Lower leg skin (tissue), 4 donors: Measurements from ENCODE around the gene LZTS2. TPM values are rescaled to one million over a fixed set of nuclear protein-coding genes. Genes with fewer than 3 reads are reported as not detected.

Experiments
- DNase-seq, 2 donors: peaks; one replicate each; pipeline ENCODE4 v3.0.0-alpha.2; 2019; ENCODE audit warnings: low spot score in 2 of 2
- H3K4me3 ChIP-seq: fragments of 200-600 bp; sonication (generic); 2 replicates; pipeline ENCODE4 v1.5.1; 2017; ENCODE audit warnings: mild to moderate bottlenecking, low read depth; ENCODE audit not compliant: poor library complexity, severe bottlenecking
- POLR2A ChIP-seq, 2 donors: fragments of 450-650 bp; IDR thresholded peaks; one replicate each; pipeline ENCODE4 v1.6.1; 2016 to 2017; ENCODE audit warnings: antibody characterized with exemption in 2 of 2, mild to moderate bottlenecking in 1 of 2, moderate library complexity in 1 of 2
- WGBS, 2 donors: methylation state at CpG; one replicate each; pipeline ENCODE4 v1.1.5; 2018; 5-methylcytosine and 5-hydroxymethylcytosine counted together
- intact Hi-C: fragments of 100-400 bp; cut with DNase I; formaldehyde crosslinking; loops from one replicate; pipeline ENCODE4 v1.15.0; 2023; ENCODE audit warnings: low total_unique reads
- total RNA-seq, 4 donors: library from RNA; depleted of rRNA; stranded (reverse); fragments of >200 nt; gene quantifications; one replicate each; pipeline ENCODE4 v1.1.0, GENCODE V29; 2016
- TF ChIP-seq, protein P1 (sequence below), 3 donors: fragments of 450-650 bp; IDR thresholded peaks; one replicate each; pipeline ENCODE4 v1.5.1; 2016; ENCODE audit warnings: antibody characterized with exemption in 3 of 3, mild to moderate bottlenecking in 3 of 3, moderate library complexity in 2 of 3

LZTS2 gene
- total RNA-seq, 4 donors from 2014 or later: 58.9 to 81.4 (median 71.2) TPM

DNA sequence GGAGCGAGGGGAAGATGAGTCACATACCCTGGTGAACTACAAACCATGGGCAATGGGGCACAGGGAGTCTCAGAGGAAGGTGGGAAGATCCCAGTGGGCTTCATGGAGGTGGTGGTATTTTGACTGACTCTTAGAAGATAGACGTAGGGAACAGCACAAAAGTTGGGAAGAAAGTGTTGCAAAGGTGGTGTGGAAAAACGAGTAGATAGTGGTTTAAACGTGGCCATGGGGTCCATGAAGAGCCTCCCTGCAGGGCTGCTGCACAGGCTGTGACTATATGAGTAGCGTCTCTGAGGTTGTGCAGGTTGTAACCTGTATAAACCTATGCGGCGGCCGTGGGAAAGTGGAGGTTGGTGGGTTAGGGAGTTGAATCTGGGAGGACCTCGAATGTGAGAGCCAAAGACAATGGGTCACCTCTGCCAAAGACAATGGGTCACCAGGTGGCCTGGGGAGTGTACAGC lies 13.8 kb downstream of the LZTS2 start:
- no peak overlapping the region for H3K4me3 ChIP-seq
- intact Hi-C loops: no loop called here
- TF ChIP-seq, protein P1, sequence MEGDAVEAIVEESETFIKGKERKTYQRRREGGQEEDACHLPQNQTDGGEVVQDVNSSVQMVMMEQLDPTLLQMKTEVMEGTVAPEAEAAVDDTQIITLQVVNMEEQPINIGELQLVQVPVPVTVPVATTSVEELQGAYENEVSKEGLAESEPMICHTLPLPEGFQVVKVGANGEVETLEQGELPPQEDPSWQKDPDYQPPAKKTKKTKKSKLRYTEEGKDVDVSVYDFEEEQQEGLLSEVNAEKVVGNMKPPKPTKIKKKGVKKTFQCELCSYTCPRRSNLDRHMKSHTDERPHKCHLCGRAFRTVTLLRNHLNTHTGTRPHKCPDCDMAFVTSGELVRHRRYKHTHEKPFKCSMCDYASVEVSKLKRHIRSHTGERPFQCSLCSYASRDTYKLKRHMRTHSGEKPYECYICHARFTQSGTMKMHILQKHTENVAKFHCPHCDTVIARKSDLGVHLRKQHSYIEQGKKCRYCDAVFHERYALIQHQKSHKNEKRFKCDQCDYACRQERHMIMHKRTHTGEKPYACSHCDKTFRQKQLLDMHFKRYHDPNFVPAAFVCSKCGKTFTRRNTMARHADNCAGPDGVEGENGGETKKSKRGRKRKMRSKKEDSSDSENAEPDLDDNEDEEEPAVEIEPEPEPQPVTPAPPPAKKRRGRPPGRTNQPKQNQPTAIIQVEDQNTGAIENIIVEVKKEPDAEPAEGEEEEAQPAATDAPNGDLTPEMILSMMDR (IDR thresholded peaks at IDR 0.05): no peak
- TF ChIP-seq POLR2A (IDR thresholded peaks at IDR 0.05): no peak
- DNase-seq: no peak
- WGBS, 2 donors: 24 to 41% methylated on average over 9 of the region's 9 CpGs

DNA sequence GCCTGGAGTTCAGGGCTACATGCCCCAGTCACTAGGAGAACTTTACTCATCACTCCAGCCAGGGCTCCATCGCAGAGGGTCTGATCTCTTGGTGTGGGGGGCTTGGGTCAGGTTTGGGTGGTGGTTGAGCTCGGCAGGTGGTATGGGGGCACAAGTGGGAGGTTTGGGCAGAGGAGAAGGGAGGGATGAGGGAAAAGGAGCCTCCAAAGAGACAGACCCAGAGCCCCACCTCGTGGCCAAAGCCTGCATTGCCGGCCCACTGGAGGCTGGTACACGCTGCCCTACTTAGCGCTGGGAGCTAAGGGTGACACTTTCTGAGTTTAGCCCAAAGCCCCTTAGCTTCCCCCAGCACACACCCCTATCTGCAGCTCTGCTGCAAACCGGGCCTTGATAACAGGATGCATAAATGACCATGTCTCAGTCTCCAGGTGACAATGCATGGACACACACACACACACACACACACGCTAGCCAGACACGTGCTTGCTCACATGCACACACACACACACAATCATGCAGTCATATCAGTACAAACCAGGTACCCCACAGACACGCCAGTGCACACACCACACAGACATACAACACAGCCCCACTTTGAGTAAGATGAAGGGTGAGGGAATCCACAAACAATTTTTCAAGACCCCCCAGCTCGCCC lies 14.7 kb downstream of the LZTS2 start:
- 20 to 25% methylated on average over 11 of the region's 11 CpGs for WGBS, 2 donors
- DNase-seq: peak; percentile 82 to 97
- TF ChIP-seq, protein P1 (IDR thresholded peaks at IDR 0.05): peak in 1 of 3 donors; percentile 74
- TF ChIP-seq POLR2A (IDR thresholded peaks at IDR 0.05): no peak

DNA sequence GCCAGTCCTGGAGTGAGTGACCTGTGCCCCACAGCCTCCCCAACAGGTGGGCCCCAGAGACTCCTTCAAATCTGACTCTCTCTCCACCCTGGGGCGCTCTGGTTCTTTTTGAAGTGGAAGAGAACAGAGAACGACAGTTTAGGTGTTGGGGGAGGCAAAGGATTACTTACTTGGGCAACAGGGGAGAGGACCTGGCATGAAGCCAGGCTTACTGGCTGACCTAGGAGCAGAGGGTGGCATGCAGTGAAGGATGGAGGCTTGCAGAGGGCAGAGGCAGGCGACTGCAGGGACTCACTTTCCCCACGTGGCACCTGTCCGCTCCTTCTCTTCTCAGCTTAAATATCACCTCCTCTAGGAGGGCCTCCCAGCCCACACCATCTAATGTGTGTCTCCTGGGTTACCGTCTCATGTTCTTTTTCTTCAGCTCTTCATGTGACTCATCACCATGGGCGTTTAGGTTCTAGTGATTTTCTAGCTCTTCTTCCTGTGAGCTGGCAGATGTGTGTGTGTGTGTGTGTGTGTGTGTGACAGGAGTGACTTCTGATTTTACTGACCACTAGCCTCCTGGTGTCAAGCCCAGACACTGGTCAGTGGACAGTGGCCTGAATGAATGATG lies 15.5 kb downstream of the LZTS2 start:
- 35 to 38% methylated on average over 7 of the region's 7 CpGs for WGBS, 2 donors
- TF ChIP-seq POLR2A (IDR thresholded peaks at IDR 0.05): no peak
- TF ChIP-seq, protein P1 (IDR thresholded peaks at IDR 0.05): no peak
- intact Hi-C loops: no loop called here
- no peak for DNase-seq
- no peak overlapping the region for H3K4me3 ChIP-seq

More for the DNA sequence above, 14.7 kb downstream of the LZTS2 start:
- no peak overlapping the region for H3K4me3 ChIP-seq
- intact Hi-C loops: no loop called here

DNA sequence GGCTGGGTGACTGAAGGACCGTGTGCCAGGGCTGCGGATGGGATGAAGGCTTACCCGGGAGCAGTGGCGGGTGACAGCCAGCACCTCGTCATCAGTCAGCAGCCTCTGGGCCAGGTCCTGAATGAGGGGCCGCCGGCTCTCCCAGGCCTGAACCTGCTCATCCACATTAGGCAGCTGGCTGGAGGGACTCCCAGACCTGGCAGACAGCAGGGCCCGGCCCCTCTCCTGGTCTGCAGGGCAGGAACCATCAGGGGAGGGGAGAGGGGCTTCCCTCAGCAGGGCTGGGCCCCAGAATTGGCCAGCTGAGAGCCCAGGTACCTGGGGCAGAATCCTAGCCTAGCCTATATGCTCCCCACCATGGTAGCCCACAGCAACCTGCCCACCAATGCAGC lies 16.0 kb downstream of the LZTS2 start:
- TF ChIP-seq, protein P1 (IDR thresholded peaks at IDR 0.05): no peak
- TF ChIP-seq POLR2A (IDR thresholded peaks at IDR 0.05): no peak
- DNase-seq: no peak
- H3K4me3 ChIP-seq: no peak overlapping the region
- WGBS, 2 donors: 84% methylated on average over 7 to 8 of the region's 8 CpGs
- intact Hi-C loops: no loop called here

DNA sequence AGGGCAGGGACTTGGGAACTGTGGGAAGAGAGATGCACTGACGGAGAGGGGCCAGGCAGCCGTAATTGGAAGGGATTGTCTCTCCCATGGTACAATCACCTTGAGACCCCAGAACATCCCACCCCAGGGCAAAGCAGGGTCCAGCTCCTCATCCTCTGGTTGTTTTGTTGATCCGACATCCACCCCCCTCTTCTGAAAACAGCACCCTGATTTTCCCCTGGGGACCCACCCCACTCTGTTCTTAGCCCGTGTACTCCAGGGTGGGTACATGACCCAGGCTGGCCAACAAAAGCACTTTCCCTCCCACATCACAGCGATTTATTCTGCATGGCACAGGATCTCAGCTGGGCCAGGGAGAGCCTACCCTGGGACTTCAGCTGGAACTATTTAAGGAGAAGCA lies 17.2 kb downstream of the LZTS2 start:
- TF ChIP-seq, protein P1 (IDR thresholded peaks at IDR 0.05): no peak
- TF ChIP-seq POLR2A (IDR thresholded peaks at IDR 0.05): no peak
- intact Hi-C loops: no loop called here
- no peak for DNase-seq
- H3K4me3 ChIP-seq: no peak overlapping the region
- 61 to 63% methylated on average over 5 of the region's 5 CpGs for WGBS, 2 donors
